Hematopoietic multipotent progenitor cell treated with erythropoietin and hydrocortisone succinate and interleukin-3 and kit ligand, for 17 days (in vitro differentiated cells): Measurements from ENCODE around the gene LMOD3.

Source experiments
- DNase-seq: peaks from one replicate; pipeline ENCODE4 v3.0.0-alpha.2; 2015; ENCODE audit warnings: low spot score

LMOD3 gene

DNA sequence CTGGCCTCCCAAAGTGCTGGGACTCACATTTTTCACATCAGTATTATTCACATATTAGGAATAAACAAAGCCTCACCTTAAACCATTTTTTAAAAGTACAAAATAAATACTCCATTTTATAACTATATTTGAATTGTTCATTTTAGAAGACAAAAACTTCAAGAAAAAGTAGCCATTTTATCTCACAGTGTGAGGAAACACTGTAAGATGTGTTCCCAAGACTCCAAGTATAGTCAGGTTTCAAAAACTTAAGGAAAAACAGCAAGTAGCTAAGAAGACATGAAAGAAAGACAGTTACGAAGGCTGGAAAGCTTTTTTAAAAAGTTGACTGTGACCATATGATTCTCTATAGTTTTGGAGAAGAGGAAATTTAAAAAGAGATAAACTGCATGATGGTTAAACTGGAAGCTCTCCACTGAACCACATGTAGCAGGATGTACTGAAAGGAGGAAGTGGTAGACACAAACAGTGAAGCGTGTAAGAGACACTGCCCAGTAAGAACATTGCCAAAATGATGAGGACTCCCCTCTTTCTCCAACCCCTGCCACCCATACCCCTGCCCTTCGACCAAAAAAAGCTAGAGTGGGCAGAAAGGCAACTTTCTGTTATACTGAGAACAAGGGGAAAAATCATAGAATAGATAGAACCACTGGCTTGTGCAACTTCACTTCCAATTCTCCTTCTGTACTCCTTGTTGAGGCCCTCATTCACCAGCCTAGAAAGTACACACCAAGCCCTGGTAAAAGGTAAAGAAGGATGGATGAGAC is 64.0 kb downstream of the LMOD3 start:
- no peak for DNase-seq
